Measurements from ENCODE around the gene ZNF575.

DNA sequence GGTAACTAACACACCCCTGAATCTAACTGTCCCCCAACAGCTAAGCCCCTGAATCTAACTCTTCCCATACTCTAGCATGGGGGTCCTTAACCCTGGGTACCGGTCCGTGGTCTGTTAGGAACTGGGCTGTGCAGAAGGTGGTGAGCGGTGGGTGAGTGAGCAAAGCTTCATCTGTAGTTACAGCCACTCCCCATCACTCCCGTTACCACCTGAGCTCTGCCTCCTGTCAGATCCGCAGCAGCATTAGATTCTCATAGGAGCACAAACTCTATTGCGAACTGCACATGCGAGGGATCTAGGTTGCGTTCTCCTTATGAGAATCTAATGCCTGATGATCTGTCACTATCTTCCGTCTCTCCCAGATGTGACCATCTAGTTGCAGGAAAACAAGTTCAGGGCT lies 22.3 kb upstream of the ZNF575 start:
- no peak for TF ChIP-seq ZNF121 (CRISPR knock-in tag; IDR thresholded peaks at IDR 0.05)
- TF ChIP-seq, protein P1, sequence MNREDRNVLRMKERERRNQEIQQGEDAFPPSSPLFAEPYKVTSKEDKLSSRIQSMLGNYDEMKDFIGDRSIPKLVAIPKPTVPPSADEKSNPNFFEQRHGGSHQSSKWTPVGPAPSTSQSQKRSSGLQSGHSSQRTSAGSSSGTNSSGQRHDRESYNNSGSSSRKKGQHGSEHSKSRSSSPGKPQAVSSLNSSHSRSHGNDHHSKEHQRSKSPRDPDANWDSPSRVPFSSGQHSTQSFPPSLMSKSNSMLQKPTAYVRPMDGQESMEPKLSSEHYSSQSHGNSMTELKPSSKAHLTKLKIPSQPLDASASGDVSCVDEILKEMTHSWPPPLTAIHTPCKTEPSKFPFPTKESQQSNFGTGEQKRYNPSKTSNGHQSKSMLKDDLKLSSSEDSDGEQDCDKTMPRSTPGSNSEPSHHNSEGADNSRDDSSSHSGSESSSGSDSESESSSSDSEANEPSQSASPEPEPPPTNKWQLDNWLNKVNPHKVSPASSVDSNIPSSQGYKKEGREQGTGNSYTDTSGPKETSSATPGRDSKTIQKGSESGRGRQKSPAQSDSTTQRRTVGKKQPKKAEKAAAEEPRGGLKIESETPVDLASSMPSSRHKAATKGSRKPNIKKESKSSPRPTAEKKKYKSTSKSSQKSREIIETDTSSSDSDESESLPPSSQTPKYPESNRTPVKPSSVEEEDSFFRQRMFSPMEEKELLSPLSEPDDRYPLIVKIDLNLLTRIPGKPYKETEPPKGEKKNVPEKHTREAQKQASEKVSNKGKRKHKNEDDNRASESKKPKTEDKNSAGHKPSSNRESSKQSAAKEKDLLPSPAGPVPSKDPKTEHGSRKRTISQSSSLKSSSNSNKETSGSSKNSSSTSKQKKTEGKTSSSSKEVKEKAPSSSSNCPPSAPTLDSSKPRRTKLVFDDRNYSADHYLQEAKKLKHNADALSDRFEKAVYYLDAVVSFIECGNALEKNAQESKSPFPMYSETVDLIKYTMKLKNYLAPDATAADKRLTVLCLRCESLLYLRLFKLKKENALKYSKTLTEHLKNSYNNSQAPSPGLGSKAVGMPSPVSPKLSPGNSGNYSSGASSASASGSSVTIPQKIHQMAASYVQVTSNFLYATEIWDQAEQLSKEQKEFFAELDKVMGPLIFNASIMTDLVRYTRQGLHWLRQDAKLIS (CRISPR knock-in tag; IDR thresholded peaks at IDR 0.05; ENCODE audit: borderline replicate concordance): no peak
- no peak for TF ChIP-seq USF2 (CRISPR knock-in tag; IDR thresholded peaks at IDR 0.05)
- TF ChIP-seq ZNF423 (CRISPR knock-in tag; IDR thresholded peaks at IDR 0.05): no peak
- TF ChIP-seq, protein P2, sequence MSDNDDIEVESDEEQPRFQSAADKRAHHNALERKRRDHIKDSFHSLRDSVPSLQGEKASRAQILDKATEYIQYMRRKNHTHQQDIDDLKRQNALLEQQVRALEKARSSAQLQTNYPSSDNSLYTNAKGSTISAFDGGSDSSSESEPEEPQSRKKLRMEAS (CRISPR knock-in tag; IDR thresholded peaks at IDR 0.05): no peak
- TF ChIP-seq, protein P3, sequence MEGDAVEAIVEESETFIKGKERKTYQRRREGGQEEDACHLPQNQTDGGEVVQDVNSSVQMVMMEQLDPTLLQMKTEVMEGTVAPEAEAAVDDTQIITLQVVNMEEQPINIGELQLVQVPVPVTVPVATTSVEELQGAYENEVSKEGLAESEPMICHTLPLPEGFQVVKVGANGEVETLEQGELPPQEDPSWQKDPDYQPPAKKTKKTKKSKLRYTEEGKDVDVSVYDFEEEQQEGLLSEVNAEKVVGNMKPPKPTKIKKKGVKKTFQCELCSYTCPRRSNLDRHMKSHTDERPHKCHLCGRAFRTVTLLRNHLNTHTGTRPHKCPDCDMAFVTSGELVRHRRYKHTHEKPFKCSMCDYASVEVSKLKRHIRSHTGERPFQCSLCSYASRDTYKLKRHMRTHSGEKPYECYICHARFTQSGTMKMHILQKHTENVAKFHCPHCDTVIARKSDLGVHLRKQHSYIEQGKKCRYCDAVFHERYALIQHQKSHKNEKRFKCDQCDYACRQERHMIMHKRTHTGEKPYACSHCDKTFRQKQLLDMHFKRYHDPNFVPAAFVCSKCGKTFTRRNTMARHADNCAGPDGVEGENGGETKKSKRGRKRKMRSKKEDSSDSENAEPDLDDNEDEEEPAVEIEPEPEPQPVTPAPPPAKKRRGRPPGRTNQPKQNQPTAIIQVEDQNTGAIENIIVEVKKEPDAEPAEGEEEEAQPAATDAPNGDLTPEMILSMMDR (IDR thresholded peaks at IDR 0.05): no peak
- TF ChIP-seq ZBTB43 (CRISPR knock-in tag; IDR thresholded peaks at IDR 0.05): no peak
- TF ChIP-seq TP53 (CRISPR knock-in tag; IDR thresholded peaks at IDR 0.05): no peak
- no peak for TF ChIP-seq NFYB (CRISPR knock-in tag; conservative IDR thresholded peaks at IDR 0.05; ENCODE audit: low read depth)
- TF ChIP-seq CREM (CRISPR knock-in tag; IDR thresholded peaks at IDR 0.05): no peak

Data from WTC11 (cell line).